Measurements from ENCODE around the gene MLLT3.
"Not testable (repeated sequence)": the region's sequence is repeated elsewhere in the genome, so short reads cannot be mapped to it uniquely, and the experiment has no call there.

Gene MLLT3

GRCh38 chr9:20622330-20623020, at the start of gene MLLT3:
Gene MLLT3 (minus strand): TSS chr9:20622499.
- H3K36me3 Mint-ChIP-seq (ENCODE audit: low read depth), result peaks cover 19% of the 10 kb centered on the region
- peak; percentile 96 for DNase-seq (ENCODE audit: low spot score)
- peaks cover 40% of the 10 kb centered on the region for H3K4me1 Mint-ChIP-seq (ENCODE audit: low read depth)
- H3K27me3 Mint-ChIP-seq (ENCODE audit: low read depth), result peaks cover 11% of the 10 kb centered on the region
- peak within 1 kb of the TSS; percentile 95 for H3K27ac Mint-ChIP-seq
- no peaks in the 10 kb centered on the region for H3K9me3 Mint-ChIP-seq
- H3K4me3 Mint-ChIP-seq, result peak within 1 kb of the TSS; percentile 89

GRCh38 chr9:20671635-20672034, 49.3 kb upstream of the MLLT3 start:
- no peak for DNase-seq (ENCODE audit: low spot score)
- peaks cover 10% of the 10 kb centered on the region for H3K27me3 Mint-ChIP-seq (ENCODE audit: low read depth)

GRCh38 chr9:20670395-20670794, 48.1 kb upstream of the MLLT3 start:
- Mint-ChIP-seq H3K36me3 (ENCODE audit: low read depth) (no peaks in the 10 kb centered on the region), H3K27ac (no peak overlapping the region), H3K27me3 (ENCODE audit: low read depth) (peaks cover 6% of the 10 kb centered on the region), H3K4me3 (no peak overlapping the region), H3K9me3 (no peaks in the 10 kb centered on the region), H3K4me1 (ENCODE audit: low read depth) (no peaks in the 10 kb centered on the region)
- no peak for DNase-seq (ENCODE audit: low spot score)

More at GRCh38 chr9:20671635-20672034, 49.3 kb upstream of the MLLT3 start:
- Mint-ChIP-seq H3K27ac (no peak overlapping the region), H3K4me1 (ENCODE audit: low read depth) (no peaks in the 10 kb centered on the region), H3K36me3 (ENCODE audit: low read depth) (peaks cover 5% of the 10 kb centered on the region), H3K4me3 (no peak overlapping the region), H3K9me3 (no peaks in the 10 kb centered on the region)

- no peak overlapping the region for H3K27ac Mint-ChIP-seq
- no peak overlapping the region for H3K4me3 Mint-ChIP-seq
- H3K27me3 Mint-ChIP-seq (ENCODE audit: low read depth), result peaks cover 8% of the 10 kb centered on the region
- no peaks in the 10 kb centered on the region for H3K36me3 Mint-ChIP-seq (ENCODE audit: low read depth)
- H3K9me3 Mint-ChIP-seq, result no peaks in the 10 kb centered on the region
- peaks cover 2% of the 10 kb centered on the region for H3K4me1 Mint-ChIP-seq (ENCODE audit: low read depth)
- DNase-seq (ENCODE audit: low spot score), result no peak
Observed at GRCh38 chr9:20664501-20664900, 42.2 kb upstream of the MLLT3 start.

- no peaks in the 10 kb centered on the region for H3K36me3 Mint-ChIP-seq (ENCODE audit: low read depth)
- H3K4me3 Mint-ChIP-seq, result no peak overlapping the region
- no peaks in the 10 kb centered on the region for H3K9me3 Mint-ChIP-seq
- H3K4me1 Mint-ChIP-seq (ENCODE audit: low read depth), result peaks cover 2% of the 10 kb centered on the region
- no peak overlapping the region for H3K27ac Mint-ChIP-seq
- H3K27me3 Mint-ChIP-seq (ENCODE audit: low read depth), result peaks cover 5% of the 10 kb centered on the region
- no peak for DNase-seq (ENCODE audit: low spot score)
Observed at GRCh38 chr9:20663133-20663532, 40.8 kb upstream of the MLLT3 start.

- peaks cover 5% of the 10 kb centered on the region for H3K27me3 Mint-ChIP-seq (ENCODE audit: low read depth)
- H3K27ac Mint-ChIP-seq, result no peak overlapping the region
- H3K4me1 Mint-ChIP-seq (ENCODE audit: low read depth), result peaks cover 2% of the 10 kb centered on the region
- no peaks in the 10 kb centered on the region for H3K9me3 Mint-ChIP-seq
- no peak for DNase-seq (ENCODE audit: low spot score)
- H3K36me3 Mint-ChIP-seq (ENCODE audit: low read depth), result no peaks in the 10 kb centered on the region
- H3K4me3 Mint-ChIP-seq, result no peak overlapping the region
Observed at GRCh38 chr9:20662156-20662555, 39.9 kb upstream of the MLLT3 start.

- DNase-seq (ENCODE audit: low spot score), result no peak
- H3K4me3 Mint-ChIP-seq, result no peak overlapping the region
- peaks cover 5% of the 10 kb centered on the region for H3K27me3 Mint-ChIP-seq (ENCODE audit: low read depth)
- no peaks in the 10 kb centered on the region for H3K36me3 Mint-ChIP-seq (ENCODE audit: low read depth)
- H3K4me1 Mint-ChIP-seq (ENCODE audit: low read depth), result peaks cover 2% of the 10 kb centered on the region
- no peak overlapping the region for H3K27ac Mint-ChIP-seq
- no peaks in the 10 kb centered on the region for H3K9me3 Mint-ChIP-seq
Observed at GRCh38 chr9:20659474-20659967, 37.2 kb upstream of the MLLT3 start.

- H3K27ac Mint-ChIP-seq, result peak overlapping the region; percentile 84
- H3K4me3 Mint-ChIP-seq, result no peak overlapping the region
- peaks cover 2% of the 10 kb centered on the region for H3K4me1 Mint-ChIP-seq (ENCODE audit: low read depth)
Observed at GRCh38 chr9:20658677-20659473, 36.6 kb upstream of the MLLT3 start.

GRCh38 chr9:20658246-20658667, 36.0 kb upstream of the MLLT3 start:
- not testable (repeated sequence) for H3K27me3 Mint-ChIP-seq (ENCODE audit: low read depth); H3K9me3 Mint-ChIP-seq; H3K36me3 Mint-ChIP-seq (ENCODE audit: low read depth); H3K4me3 Mint-ChIP-seq; H3K4me1 Mint-ChIP-seq (ENCODE audit: low read depth)
- DNase-seq (ENCODE audit: low spot score), result peak; percentile 37
- peak overlapping the region; percentile 84 for H3K27ac Mint-ChIP-seq

More at GRCh38 chr9:20658677-20659473, 36.6 kb upstream of the MLLT3 start:
- no peak for DNase-seq (ENCODE audit: low spot score)
- H3K27me3 Mint-ChIP-seq (ENCODE audit: low read depth), result peaks cover 9% of the 10 kb centered on the region
- no peaks in the 10 kb centered on the region for H3K36me3 Mint-ChIP-seq (ENCODE audit: low read depth)
- no peaks in the 10 kb centered on the region for H3K9me3 Mint-ChIP-seq

GRCh38 chr9:20651939-20652338, 29.6 kb upstream of the MLLT3 start:
- DNase-seq (ENCODE audit: low spot score), result no peak
- Mint-ChIP-seq H3K27ac (no peak overlapping the region), H3K9me3 (no peaks in the 10 kb centered on the region), H3K36me3 (ENCODE audit: low read depth) (no peaks in the 10 kb centered on the region), H3K4me3 (no peak overlapping the region), H3K27me3 (ENCODE audit: low read depth) (peaks cover 16% of the 10 kb centered on the region), H3K4me1 (ENCODE audit: low read depth) (no peaks in the 10 kb centered on the region)

GRCh38 chr9:20650750-20651299, 28.5 kb upstream of the MLLT3 start:
- Mint-ChIP-seq H3K4me1 (ENCODE audit: low read depth) (no peaks in the 10 kb centered on the region), H3K9me3 (no peaks in the 10 kb centered on the region), H3K27ac (no peak overlapping the region), H3K27me3 (ENCODE audit: low read depth) (peaks cover 20% of the 10 kb centered on the region), H3K4me3 (no peak overlapping the region), H3K36me3 (ENCODE audit: low read depth) (no peaks in the 10 kb centered on the region)
- no peak for DNase-seq (ENCODE audit: low spot score)

GRCh38 chr9:20650313-20650712, 28.0 kb upstream of the MLLT3 start:
- H3K27me3 Mint-ChIP-seq (ENCODE audit: low read depth), result peaks cover 21% of the 10 kb centered on the region
- no peak overlapping the region for H3K27ac Mint-ChIP-seq
- no peak overlapping the region for H3K4me3 Mint-ChIP-seq
- no peaks in the 10 kb centered on the region for H3K9me3 Mint-ChIP-seq
- no peaks in the 10 kb centered on the region for H3K4me1 Mint-ChIP-seq (ENCODE audit: low read depth)
- no peak for DNase-seq (ENCODE audit: low spot score)
- no peaks in the 10 kb centered on the region for H3K36me3 Mint-ChIP-seq (ENCODE audit: low read depth)

GRCh38 chr9:20649381-20649780, 27.1 kb upstream of the MLLT3 start:
- H3K4me3 Mint-ChIP-seq, result no peak overlapping the region
- H3K27ac Mint-ChIP-seq, result no peak overlapping the region
- H3K4me1 Mint-ChIP-seq (ENCODE audit: low read depth), result no peaks in the 10 kb centered on the region
- H3K9me3 Mint-ChIP-seq, result no peaks in the 10 kb centered on the region
- DNase-seq (ENCODE audit: low spot score), result no peak
- H3K27me3 Mint-ChIP-seq (ENCODE audit: low read depth), result peaks cover 20% of the 10 kb centered on the region
- no peaks in the 10 kb centered on the region for H3K36me3 Mint-ChIP-seq (ENCODE audit: low read depth)

- Mint-ChIP-seq H3K4me1 (ENCODE audit: low read depth) (peaks cover 3% of the 10 kb centered on the region), H3K27me3 (ENCODE audit: low read depth) (peaks cover 16% of the 10 kb centered on the region), H3K4me3 (no peak overlapping the region), H3K27ac (no peak overlapping the region), H3K9me3 (no peaks in the 10 kb centered on the region), H3K36me3 (ENCODE audit: low read depth) (no peaks in the 10 kb centered on the region)
- no peak for DNase-seq (ENCODE audit: low spot score)
Observed at GRCh38 chr9:20646656-20647055, 24.4 kb upstream of the MLLT3 start.
